HG03575 (cell line): Measurements from ENCODE around the gene GH2.

Experiments used
- ATAC-seq: cut with Tn5 transposase; IDR thresholded peaks from one replicate; pipeline ENCODE4 v1.9.1; 2021; ENCODE audit not compliant: unreplicated experiment, insufficient number of reproducible peaks, low FRiP score; ENCODE audit errors: extremely low read depth

The GH2 gene

DNA sequence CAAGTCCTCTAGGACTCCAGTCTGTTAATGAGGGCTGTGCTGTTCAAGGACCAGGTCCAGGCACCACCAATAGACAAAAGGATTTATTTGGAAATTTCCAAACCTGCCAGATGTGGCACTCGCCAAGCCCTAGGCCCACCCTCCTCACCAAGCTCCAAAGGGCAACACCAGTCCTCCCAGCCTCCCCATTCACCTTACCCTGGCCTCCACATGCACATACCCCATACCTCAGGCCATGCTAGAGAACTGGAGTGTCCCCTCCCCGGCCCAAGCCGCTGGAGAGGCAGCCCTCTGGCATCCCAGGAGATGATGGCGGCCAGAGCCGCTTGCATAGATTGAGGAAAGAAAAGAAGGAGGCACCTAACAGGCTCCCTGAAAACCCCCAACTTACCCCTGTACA lies 49.7 kb downstream of the GH2 start:
- no peak for ATAC-seq

DNA sequence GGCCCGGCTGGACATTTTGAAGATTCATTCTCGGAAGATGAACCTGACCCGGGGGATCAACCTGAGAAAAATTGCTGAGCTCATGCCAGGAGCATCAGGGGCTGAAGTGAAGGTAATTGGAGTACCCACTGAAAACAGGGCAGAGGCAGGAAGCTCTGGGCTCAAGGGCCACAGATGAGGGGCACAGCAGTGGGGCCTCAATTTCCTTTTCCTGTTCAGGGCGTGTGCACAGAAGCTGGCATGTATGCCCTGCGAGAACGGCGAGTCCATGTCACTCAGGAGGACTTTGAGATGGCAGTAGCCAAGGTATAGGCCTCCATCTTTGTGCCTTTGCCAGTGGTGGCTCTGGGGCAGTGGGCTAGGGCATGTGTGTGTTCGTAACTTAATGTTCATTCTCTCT lies 50.2 kb downstream of the GH2 start:
- ATAC-seq = no peak

DNA sequence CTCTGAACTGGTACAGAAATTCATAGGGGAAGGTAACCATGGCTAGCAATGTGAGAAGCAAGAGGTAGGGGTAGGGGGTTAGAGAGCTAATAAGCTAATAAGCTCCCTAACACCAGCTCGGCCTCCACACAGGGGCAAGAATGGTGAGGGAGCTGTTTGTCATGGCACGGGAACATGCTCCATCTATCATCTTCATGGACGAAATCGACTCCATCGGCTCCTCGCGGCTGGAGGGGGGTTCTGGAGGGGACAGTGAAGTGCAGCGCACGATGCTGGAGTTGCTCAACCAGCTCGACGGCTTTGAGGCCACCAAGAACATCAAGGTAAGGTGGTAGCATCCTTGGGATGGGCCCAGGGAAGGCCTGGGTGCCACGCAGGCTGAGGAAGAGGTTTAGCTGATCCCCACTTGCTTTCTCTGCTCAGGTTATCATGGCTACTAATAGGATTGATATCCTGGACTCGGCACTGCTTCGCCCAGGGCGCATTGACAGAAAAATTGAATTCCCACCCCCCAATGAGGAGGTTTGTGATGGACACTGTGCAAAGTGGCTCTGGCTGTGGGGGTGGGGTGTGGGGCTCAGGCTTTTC lies 50.7 kb downstream of the GH2 start:
- no peak for ATAC-seq

DNA sequence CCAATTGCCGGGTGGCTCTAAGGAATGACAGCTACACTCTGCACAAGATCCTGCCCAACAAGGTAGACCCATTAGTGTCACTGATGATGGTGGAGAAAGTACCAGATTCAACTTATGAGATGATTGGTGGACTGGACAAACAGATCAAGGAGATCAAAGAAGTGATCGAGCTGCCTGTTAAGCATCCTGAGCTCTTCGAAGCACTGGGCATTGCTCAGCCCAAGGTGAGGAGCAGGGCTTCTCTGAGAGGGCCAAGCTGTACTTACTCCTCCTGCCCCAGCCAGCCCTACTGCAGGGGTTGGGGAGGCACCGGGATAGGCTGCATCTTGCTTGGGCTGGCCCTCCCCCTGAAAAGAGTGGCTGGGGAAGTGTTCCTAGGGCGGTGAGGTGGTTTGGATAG lies 51.5 kb downstream of the GH2 start:
- no peak for ATAC-seq
